HCT116 (cell line): ENCODE results near the gene POLE. TPM values are rescaled to one million over a fixed set of nuclear protein-coding genes. Genes with fewer than 3 reads are reported as not detected.

ENCODE experiments used
- ATAC-seq: fragments of 200-7000 bp; cut with Tn5 transposase; 2 replicates; pipeline ENCODE4 v1.9.1; 2020; ENCODE audit warnings: mild to moderate bottlenecking, moderate library complexity
- BruUV-seq: library from RNA; stranded (reverse); fragments of 400-500 nt; replicated peaks from 2 replicates; lab custom pipeline; 2021; lab: Mats Ljungman, UMichigan
- CTCF ChIA-PET: fragments of 300-600 bp; sonication (Branson Sonifier 250); formaldehyde crosslinking; loops from one replicate; lab custom pipeline; 2021; ENCODE audit warnings: antibody characterized with exemption; lab: Charles Lee
- POLR2A ChIA-PET: fragments of 300-600, 350-600 bp; sonication (Branson Sonifier 250); formaldehyde crosslinking; loops from one replicate; lab custom pipeline; 2021; ENCODE audit warnings: antibody characterized with exemption; lab: Charles Lee
- RAD21 ChIA-PET, 2 experiments: fragments of 300-600 bp; sonication (Branson Sonifier 250); formaldehyde crosslinking; loops; one replicate each; lab custom pipeline; 2023; ENCODE audit warnings: low total read pairs in 2 of 2; ENCODE audit not compliant: uncharacterized antibody in 2 of 2, unreplicated experiment in 2 of 2, low non-redundant PET in 1 of 2; lab: Charles Lee
- DNase-seq: peaks from one replicate; pipeline ENCODE4 v3.0.0-alpha.2; 2010; ENCODE audit warnings: low read depth, low spot score
- H2AFZ ChIP-seq: fragments of 200-600 bp; shearing (Covaris generic), sonication (generic); 2 replicates; pipeline ENCODE4 v1.6.1; 2017; ENCODE audit warnings: low read depth, mixed run types, mixed read lengths, antibody characterized with exemption, low read length; ENCODE audit not compliant: poor library complexity, severe bottlenecking
- H3K27ac ChIP-seq: 2 replicates; pipeline ENCODE4 v1.5.1; 2012; ENCODE audit warnings: low read depth, low read length
- H3K27me3 ChIP-seq: fragments of 200-600 bp; sonication (generic); 2 replicates; pipeline ENCODE4 v1.6.1; 2016; ENCODE audit warnings: mixed run types, low read length, mixed read lengths; ENCODE audit not compliant: insufficient read depth
- H3K36me3 ChIP-seq, 2 experiments: fragments of 200-500 bp in 1 of 2; fragments of 200-600 bp in 1 of 2; sonication (Bioruptor generic) in 1 of 2; sonication (generic) in 1 of 2; 2 replicates each; pipeline versions ENCODE4 v1.5.1 to v1.6.1; 2014 to 2016; ENCODE audit warnings: low read length in 2 of 2, inconsistent platforms in 1 of 2, mixed read lengths in 1 of 2, mixed run types in 1 of 2; ENCODE audit not compliant: insufficient read depth in 2 of 2, control insufficient read depth in 1 of 2
- H3K4me1 ChIP-seq, 2 experiments: fragments of 200-600 bp in 1 of 2; sonication (generic) in 1 of 2; 2 replicates each; pipeline versions ENCODE4 v1.5.1 to v1.6.1; 2012 to 2017; ENCODE audit warnings: low read length in 2 of 2, inconsistent platforms in 1 of 2, mild to moderate bottlenecking in 1 of 2, mixed read lengths in 1 of 2, mixed run types in 1 of 2, moderate library complexity in 1 of 2; ENCODE audit not compliant: insufficient read depth in 2 of 2, control insufficient read depth in 1 of 2
- H3K4me2 ChIP-seq: fragments of 200-600 bp; sonication (generic); 2 replicates; pipeline ENCODE4 v1.6.1; 2017; ENCODE audit warnings: mixed run types, low read length, mixed read lengths
- H3K4me3 ChIP-seq, 2 experiments: fragments of 200-600 bp in 1 of 2; sonication (generic) in 1 of 2; replicated peaks in 1 of 2; 2 replicates each; pipeline ENCODE4 v1.5.1; 2011 to 2016; ENCODE audit warnings: low read length in 2 of 2, control low read depth in 1 of 2, low read depth in 1 of 2, mild to moderate bottlenecking in 1 of 2, mixed read lengths in 1 of 2, mixed run types in 1 of 2
- H3K79me2 ChIP-seq: fragments of 200-600 bp; sonication (generic); 2 replicates; pipeline ENCODE4 v1.6.1; 2017; ENCODE audit warnings: mild to moderate bottlenecking, mixed run types, low read length, moderate library complexity, mixed read lengths; ENCODE audit not compliant: insufficient read depth
- H3K9ac ChIP-seq: fragments of 200-600 bp; sonication (generic); 2 replicates; pipeline ENCODE4 v1.6.1; 2016; ENCODE audit warnings: low read length, mixed read lengths
- H3K9me2 ChIP-seq: fragments of 200-600 bp; sonication (generic), shearing (Covaris generic); 2 replicates; pipeline ENCODE4 v1.6.1; 2017; ENCODE audit warnings: mixed run types, mild to moderate bottlenecking, moderate library complexity; ENCODE audit not compliant: insufficient read depth
- H3K9me3 ChIP-seq, 2 experiments: fragments of 200-500 bp in 1 of 2; fragments of 200-600 bp in 1 of 2; sonication (Bioruptor generic) in 1 of 2; sonication (generic) in 1 of 2; 2 replicates each; pipeline ENCODE4 v1.6.1; 2014 to 2017; ENCODE audit warnings: low read length in 2 of 2, mixed read lengths in 2 of 2, inconsistent platforms in 1 of 2, low read depth in 1 of 2, mild to moderate bottlenecking in 1 of 2, mixed run types in 1 of 2, moderate library complexity in 1 of 2; ENCODE audit not compliant: control insufficient read depth in 1 of 2, insufficient read depth in 1 of 2
- H4K20me1 ChIP-seq: fragments of 200-600 bp; sonication (generic), shearing (Covaris generic); 2 replicates; pipeline ENCODE4 v1.6.1; 2017; ENCODE audit warnings: mixed run types, mild to moderate bottlenecking, moderate library complexity; ENCODE audit not compliant: insufficient read depth
- CBX3 ChIP-seq: IDR thresholded peaks from 2 replicates; pipeline ENCODE4 v1.6.1; 2012; ENCODE audit warnings: low read depth
- CEBPB ChIP-seq: IDR thresholded peaks from 2 replicates; pipeline ENCODE4 v1.6.1; 2012; ENCODE audit warnings: low read depth
- EGR1 ChIP-seq: IDR thresholded peaks from 2 replicates; pipeline ENCODE4 v1.6.1; 2012; ENCODE audit warnings: low read depth
- ELF1 ChIP-seq: IDR thresholded peaks from 2 replicates; pipeline ENCODE4 v1.6.1; 2012; ENCODE audit warnings: low read depth, borderline replicate concordance
- EZH2 ChIP-seq: fragments of 200-600 bp; sonication (generic); IDR thresholded peaks from 2 replicates; pipeline ENCODE4 v1.6.1; 2017; ENCODE audit warnings: antibody characterized with exemption, mixed run types
- EZH2phosphoT487 ChIP-seq: fragments of 200-600 bp; IDR thresholded peaks from 2 replicates; pipeline ENCODE4 v1.6.1; 2018; ENCODE audit warnings: antibody characterized with exemption, borderline replicate concordance
- FOSL1 ChIP-seq: IDR thresholded peaks from 2 replicates; pipeline ENCODE4 v1.6.1; 2012; ENCODE audit warnings: low read depth
- JUND ChIP-seq: IDR thresholded peaks from 2 replicates; pipeline ENCODE4 v1.6.1; 2012
- SIN3A ChIP-seq: IDR thresholded peaks from 2 replicates; pipeline ENCODE4 v1.6.1; 2012; ENCODE audit warnings: low read depth
- SP1 ChIP-seq: IDR thresholded peaks from 2 replicates; pipeline ENCODE4 v1.6.1; 2012; ENCODE audit warnings: low read depth
- SRF ChIP-seq: IDR thresholded peaks from 2 replicates; pipeline ENCODE4 v1.6.1; 2012; ENCODE audit warnings: low read depth
- TCF7L2 ChIP-seq: IDR thresholded peaks from 2 replicates; pipeline ENCODE4 v1.7.0; 2011; ENCODE audit warnings: borderline replicate concordance, inconsistent platforms; ENCODE audit not compliant: insufficient read depth, insufficient read length; ENCODE audit errors: extremely low read depth
- YY1 ChIP-seq: IDR thresholded peaks from 2 replicates; pipeline ENCODE4 v1.6.1; 2011; ENCODE audit warnings: low read length, low read depth, moderate library complexity, mild to moderate bottlenecking; ENCODE audit not compliant: insufficient replicate concordance; ENCODE audit errors: extremely low read depth
- ZFX ChIP-seq: fragments of 450-650 bp; IDR thresholded peaks from 2 replicates; pipeline ENCODE4 v1.6.1; 2017
- ZNF274 ChIP-seq: fragments of 200-500 bp; sonication (Bioruptor generic); IDR thresholded peaks from 2 replicates; pipeline ENCODE4 v1.6.1; 2014; ENCODE audit warnings: mild to moderate bottlenecking, low read depth, low read length, inconsistent platforms
- intact Hi-C: fragments of 100-400 bp; cut with micrococcal nuclease; formaldehyde crosslinking; loops from 2 replicates; pipeline ENCODE4 v1.10.0; 2022
- total RNA-seq: library from RNA; stranded (reverse); gene quantifications from one replicate; pipeline ENCODE4 v1.2.1, GENCODE V29; 2021; ENCODE audit not compliant: unreplicated experiment
- TF ChIP-seq, protein P1 (sequence below): IDR thresholded peaks from 2 replicates; pipeline ENCODE4 v1.6.1; 2011; ENCODE audit warnings: mild to moderate bottlenecking, low read length, moderate library complexity; ENCODE audit not compliant: insufficient replicate concordance; ENCODE audit errors: extremely low read depth
- TF ChIP-seq, protein P2 (sequence below): IDR thresholded peaks from 2 replicates; pipeline ENCODE4 v1.6.1; 2012
- TF ChIP-seq, protein P3 (sequence below): IDR thresholded peaks from 2 replicates; pipeline ENCODE4 v1.6.1; 2012; ENCODE audit warnings: low read depth
- TF ChIP-seq, protein P4 (sequence below), 3 experiments: fragments of 200-600 bp in 1 of 3; sonication (generic) in 1 of 3; IDR thresholded peaks in 2 of 3; conservative IDR thresholded peaks in 1 of 3; 2 replicates each; pipeline ENCODE4 v1.5.1; 2012 to 2017; ENCODE audit warnings: low read depth in 2 of 3, low read length in 2 of 3, antibody characterized with exemption in 1 of 3, borderline replicate concordance in 1 of 3, control low read depth in 1 of 3, mild to moderate bottlenecking in 1 of 3, mixed read lengths in 1 of 3, mixed run types in 1 of 3, moderate library complexity in 1 of 3; ENCODE audit not compliant: insufficient read depth in 1 of 3

Gene POLE
- total RNA-seq, 1 experiment from 2014 or later = 128 TPM

DNA sequence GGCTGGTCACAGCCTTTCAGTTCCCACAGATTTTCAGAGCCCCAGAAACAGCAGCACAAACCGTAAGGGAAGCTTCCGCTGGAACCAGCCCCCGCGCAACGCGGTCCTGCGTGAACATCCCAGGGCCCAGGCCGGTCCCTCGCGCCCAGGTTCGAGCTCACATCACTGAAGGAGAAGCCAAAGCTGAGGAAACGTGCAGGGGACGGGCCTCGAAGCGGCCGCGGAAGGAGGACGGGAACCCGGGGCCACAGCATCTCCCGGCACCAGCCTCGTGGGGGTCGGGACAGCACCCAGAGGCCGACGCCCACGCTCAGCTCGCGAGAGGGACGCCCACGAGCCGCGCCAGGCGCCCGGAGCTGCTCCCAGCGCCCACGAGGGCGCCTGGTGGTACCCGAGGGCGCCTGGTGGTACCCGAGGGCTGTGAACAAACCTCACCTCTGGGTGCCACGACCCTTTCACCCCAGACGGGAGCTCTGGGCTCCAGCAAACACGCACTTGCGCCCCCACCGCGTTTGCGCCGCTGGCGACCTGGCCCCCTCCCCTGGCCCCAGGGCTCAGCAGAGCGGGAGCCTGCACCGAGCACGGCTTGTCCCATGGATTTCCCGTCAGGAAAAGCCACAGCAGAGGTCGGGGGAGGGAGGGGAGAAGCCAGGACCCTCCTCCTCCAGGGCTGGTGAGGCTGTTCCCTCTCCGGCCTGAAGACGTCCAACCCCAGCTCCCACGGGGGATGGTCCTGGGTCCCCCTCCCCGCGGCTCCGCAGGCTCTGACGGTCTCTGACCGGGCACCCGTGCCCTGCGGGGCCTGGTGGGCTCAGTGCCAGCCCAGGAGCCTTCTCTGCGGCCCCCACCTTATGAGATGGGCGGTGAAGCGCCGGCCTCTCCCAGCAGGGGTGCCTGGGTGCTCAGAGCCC is 83.6 kb downstream of the POLE start:
- ChIA-PET POLR2A (no interaction called here), RAD21 (no interaction called here), CTCF (no interaction called here)
- Histone ChIP-seq H2AFZ (no peak overlapping the region), H3K4me1 (peaks cover 0 to 12% of the 10 kb centered on the region in 2 experiments; a peak in 2 of 4 replicates), H3K36me3 (no peaks in the 10 kb centered on the region), H3K27me3 (no peaks in the 10 kb centered on the region), H3K4me3 (no peak overlapping the region), H3K27ac (no peak overlapping the region), H3K79me2 (no peaks in the 10 kb centered on the region), H4K20me1 (no peaks in the 10 kb centered on the region), H3K9ac (no peak overlapping the region), H3K4me2 (no peak overlapping the region), H3K9me3 (no peaks in the 10 kb centered on the region), H3K9me2 (no peaks in the 10 kb centered on the region)
- no TSS peak for BruUV-seq
- ATAC-seq (no peak), DNase-seq (no peak)
- TF ChIP-seq EZH2phosphoT487 = no peak
- TF ChIP-seq, protein P1, sequence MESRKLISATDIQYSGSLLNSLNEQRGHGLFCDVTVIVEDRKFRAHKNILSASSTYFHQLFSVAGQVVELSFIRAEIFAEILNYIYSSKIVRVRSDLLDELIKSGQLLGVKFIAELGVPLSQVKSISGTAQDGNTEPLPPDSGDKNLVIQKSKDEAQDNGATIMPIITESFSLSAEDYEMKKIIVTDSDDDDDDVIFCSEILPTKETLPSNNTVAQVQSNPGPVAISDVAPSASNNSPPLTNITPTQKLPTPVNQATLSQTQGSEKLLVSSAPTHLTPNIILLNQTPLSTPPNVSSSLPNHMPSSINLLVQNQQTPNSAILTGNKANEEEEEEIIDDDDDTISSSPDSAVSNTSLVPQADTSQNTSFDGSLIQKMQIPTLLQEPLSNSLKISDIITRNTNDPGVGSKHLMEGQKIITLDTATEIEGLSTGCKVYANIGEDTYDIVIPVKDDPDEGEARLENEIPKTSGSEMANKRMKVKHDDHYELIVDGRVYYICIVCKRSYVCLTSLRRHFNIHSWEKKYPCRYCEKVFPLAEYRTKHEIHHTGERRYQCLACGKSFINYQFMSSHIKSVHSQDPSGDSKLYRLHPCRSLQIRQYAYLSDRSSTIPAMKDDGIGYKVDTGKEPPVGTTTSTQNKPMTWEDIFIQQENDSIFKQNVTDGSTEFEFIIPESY = no peak
- TF ChIP-seq, protein P2, sequence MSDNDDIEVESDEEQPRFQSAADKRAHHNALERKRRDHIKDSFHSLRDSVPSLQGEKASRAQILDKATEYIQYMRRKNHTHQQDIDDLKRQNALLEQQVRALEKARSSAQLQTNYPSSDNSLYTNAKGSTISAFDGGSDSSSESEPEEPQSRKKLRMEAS = no peak
- no peak for TF ChIP-seq ELF1
- TF ChIP-seq CBX3 = no peak
- TF ChIP-seq ZNF274 = no peak
- TF ChIP-seq YY1 = no peak
- no peak for TF ChIP-seq SP1
- TF ChIP-seq SRF = no peak
- no peak for TF ChIP-seq JUND
- TF ChIP-seq EZH2 = no peak
- no peak for TF ChIP-seq FOSL1
- TF ChIP-seq, protein P3, sequence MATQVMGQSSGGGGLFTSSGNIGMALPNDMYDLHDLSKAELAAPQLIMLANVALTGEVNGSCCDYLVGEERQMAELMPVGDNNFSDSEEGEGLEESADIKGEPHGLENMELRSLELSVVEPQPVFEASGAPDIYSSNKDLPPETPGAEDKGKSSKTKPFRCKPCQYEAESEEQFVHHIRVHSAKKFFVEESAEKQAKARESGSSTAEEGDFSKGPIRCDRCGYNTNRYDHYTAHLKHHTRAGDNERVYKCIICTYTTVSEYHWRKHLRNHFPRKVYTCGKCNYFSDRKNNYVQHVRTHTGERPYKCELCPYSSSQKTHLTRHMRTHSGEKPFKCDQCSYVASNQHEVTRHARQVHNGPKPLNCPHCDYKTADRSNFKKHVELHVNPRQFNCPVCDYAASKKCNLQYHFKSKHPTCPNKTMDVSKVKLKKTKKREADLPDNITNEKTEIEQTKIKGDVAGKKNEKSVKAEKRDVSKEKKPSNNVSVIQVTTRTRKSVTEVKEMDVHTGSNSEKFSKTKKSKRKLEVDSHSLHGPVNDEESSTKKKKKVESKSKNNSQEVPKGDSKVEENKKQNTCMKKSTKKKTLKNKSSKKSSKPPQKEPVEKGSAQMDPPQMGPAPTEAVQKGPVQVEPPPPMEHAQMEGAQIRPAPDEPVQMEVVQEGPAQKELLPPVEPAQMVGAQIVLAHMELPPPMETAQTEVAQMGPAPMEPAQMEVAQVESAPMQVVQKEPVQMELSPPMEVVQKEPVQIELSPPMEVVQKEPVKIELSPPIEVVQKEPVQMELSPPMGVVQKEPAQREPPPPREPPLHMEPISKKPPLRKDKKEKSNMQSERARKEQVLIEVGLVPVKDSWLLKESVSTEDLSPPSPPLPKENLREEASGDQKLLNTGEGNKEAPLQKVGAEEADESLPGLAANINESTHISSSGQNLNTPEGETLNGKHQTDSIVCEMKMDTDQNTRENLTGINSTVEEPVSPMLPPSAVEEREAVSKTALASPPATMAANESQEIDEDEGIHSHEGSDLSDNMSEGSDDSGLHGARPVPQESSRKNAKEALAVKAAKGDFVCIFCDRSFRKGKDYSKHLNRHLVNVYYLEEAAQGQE = no peak
- no peak for TF ChIP-seq EGR1
- no peak for TF ChIP-seq CEBPB
- TF ChIP-seq, protein P4, sequence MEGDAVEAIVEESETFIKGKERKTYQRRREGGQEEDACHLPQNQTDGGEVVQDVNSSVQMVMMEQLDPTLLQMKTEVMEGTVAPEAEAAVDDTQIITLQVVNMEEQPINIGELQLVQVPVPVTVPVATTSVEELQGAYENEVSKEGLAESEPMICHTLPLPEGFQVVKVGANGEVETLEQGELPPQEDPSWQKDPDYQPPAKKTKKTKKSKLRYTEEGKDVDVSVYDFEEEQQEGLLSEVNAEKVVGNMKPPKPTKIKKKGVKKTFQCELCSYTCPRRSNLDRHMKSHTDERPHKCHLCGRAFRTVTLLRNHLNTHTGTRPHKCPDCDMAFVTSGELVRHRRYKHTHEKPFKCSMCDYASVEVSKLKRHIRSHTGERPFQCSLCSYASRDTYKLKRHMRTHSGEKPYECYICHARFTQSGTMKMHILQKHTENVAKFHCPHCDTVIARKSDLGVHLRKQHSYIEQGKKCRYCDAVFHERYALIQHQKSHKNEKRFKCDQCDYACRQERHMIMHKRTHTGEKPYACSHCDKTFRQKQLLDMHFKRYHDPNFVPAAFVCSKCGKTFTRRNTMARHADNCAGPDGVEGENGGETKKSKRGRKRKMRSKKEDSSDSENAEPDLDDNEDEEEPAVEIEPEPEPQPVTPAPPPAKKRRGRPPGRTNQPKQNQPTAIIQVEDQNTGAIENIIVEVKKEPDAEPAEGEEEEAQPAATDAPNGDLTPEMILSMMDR (IDR thresholded peaks at IDR 0.05 in 2 of 3, conservative IDR thresholded peaks at IDR 0.05 in 1 of 3; ENCODE audit: borderline replicate concordance in 1 of 3, insufficient read depth in 1 of 3, low read depth in 2 of 3, low read length in 2 of 3) = no peak
- no peak for TF ChIP-seq ZFX
- no peak for TF ChIP-seq SIN3A
- no peak for TF ChIP-seq TCF7L2
- intact Hi-C loops = no loop called here
